Breast epithelium (tissue), 3 donors: ENCODE measurements around the gene MYH9.

Experiments
- POLR2A ChIP-seq: fragments of 450-650 bp; IDR thresholded peaks from one replicate; pipeline ENCODE4 v1.6.1; 2016; ENCODE audit warnings: antibody characterized with exemption, mild to moderate bottlenecking, moderate library complexity
- POLR2AphosphoS5 ChIP-seq, 3 donors: sonication (generic); formaldehyde crosslinking; IDR thresholded peaks; one replicate each; pipeline ENCODE4 v1.6.1; 2017; ENCODE audit warnings: antibody characterized with exemption in 3 of 3
- TF ChIP-seq, protein P1 (sequence below), 3 donors: fragments of 450-650 bp; IDR thresholded peaks; one replicate each; pipeline ENCODE4 v1.5.1; 2016 to 2017; ENCODE audit warnings: antibody characterized with exemption in 3 of 3, mild to moderate bottlenecking in 3 of 3, moderate library complexity in 3 of 3

DNA sequence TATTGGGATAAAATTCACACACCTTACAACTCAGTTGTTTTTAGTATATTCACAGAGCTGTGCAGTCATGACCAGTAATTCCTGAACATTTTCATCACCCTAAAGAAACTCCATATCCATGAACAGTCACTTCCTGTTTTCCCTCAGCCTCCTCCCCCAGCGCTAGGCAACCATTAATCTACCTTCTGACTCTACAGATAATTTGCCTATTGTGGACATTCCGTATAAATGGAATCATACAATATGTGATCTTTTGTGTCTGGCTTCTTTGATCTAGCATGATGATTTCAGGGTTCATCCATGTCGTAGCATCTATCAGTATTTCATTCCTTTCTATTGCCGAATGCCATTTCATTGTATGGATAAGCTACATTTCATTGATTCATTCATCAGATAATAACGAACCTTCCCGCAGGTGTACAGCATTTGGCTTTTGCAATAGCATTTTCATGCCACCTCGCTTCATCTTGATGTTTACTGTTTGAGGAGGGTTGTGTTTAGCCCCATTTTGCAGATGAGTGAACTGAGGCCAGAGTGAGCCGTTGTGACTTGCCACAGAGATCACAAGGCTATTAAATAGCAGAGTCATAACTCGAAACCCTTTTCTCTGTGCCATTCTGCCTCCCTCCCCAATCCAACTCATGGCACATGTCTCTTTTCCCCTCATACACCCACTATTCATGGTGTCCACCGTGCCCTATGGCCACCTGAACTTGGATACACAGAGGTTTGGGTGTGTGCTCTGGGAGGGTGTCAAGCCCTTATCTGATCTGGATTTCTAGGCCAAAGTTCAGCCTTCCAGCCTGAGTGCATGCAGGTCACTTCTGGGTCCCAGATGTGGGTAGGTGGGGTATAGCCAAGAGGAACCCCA is 11.1 kb upstream of the MYH9 start:
- TF ChIP-seq POLR2A (no peak), POLR2AphosphoS5 (IDR thresholded peaks at IDR 0.05) (no peak)
- TF ChIP-seq, protein P1, sequence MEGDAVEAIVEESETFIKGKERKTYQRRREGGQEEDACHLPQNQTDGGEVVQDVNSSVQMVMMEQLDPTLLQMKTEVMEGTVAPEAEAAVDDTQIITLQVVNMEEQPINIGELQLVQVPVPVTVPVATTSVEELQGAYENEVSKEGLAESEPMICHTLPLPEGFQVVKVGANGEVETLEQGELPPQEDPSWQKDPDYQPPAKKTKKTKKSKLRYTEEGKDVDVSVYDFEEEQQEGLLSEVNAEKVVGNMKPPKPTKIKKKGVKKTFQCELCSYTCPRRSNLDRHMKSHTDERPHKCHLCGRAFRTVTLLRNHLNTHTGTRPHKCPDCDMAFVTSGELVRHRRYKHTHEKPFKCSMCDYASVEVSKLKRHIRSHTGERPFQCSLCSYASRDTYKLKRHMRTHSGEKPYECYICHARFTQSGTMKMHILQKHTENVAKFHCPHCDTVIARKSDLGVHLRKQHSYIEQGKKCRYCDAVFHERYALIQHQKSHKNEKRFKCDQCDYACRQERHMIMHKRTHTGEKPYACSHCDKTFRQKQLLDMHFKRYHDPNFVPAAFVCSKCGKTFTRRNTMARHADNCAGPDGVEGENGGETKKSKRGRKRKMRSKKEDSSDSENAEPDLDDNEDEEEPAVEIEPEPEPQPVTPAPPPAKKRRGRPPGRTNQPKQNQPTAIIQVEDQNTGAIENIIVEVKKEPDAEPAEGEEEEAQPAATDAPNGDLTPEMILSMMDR (IDR thresholded peaks at IDR 0.05) = no peak
